GM18873 (cell line): Measurements from ENCODE around the gene TMEM150C.

Source experiments
- ATAC-seq: cut with Tn5 transposase; IDR thresholded peaks from one replicate; pipeline ENCODE4 v1.9.1; 2021; ENCODE audit warnings: mild to moderate bottlenecking, moderate library complexity, moderate number of reproducible peaks; ENCODE audit not compliant: unreplicated experiment, low FRiP score

TMEM150C gene

DNA sequence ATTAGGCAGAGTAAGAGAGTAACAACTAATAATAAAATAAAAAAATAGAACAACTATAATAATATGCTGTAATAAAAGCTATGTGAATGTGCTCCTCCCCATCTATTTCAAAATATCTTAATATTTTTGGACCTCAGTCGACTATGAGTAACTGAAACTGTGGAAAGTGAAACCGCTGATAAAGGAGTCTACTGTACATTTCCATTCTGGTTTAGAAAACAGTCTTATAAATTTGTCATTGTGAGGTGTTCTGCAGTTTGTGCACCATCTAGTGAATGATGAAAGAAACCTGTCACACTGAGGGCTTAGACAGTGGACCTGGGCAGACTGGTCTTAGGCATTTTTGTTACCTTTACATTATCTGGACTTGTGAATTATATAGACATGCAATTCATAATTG is 42.0 kb downstream of the TMEM150C start:
- no peak for ATAC-seq

DNA sequence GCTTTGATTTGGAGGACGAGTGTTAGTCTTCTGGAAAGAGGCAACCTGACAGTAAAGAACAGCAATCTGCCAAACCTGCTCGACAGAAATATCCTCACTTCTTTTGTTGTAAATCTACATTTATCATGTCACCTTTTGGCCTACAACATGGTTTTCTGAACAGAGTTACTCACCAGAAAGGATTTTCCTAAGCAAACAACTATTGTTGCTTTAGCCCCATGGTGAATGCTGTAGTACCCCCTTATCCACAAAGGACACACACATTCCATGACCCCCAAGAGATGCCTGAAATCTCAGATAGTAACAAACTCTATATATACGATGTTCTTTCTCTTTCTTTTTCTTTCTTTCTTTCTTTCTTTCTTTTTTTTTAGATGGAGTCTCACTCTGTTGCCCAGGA is 42.7 kb downstream of the TMEM150C start:
- no peak for ATAC-seq

DNA sequence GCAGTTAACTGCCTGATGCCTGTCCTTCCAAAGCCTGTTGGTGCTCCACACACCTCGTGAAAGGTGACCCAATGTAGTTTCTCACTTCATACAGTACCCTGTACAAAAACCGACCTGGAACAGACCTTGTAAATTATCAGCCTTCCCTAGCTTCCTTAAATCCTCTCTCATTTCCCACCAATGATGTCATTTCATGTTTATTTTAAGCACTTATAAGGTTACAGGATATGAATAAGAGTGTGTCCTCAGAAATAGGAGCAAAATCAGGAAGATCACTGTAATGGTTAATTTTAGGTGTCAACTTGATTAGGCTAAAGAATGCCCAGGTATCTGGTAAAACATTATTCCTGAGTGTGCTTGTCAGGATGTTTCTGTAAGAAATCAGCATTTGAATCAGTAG is 44.7 kb downstream of the TMEM150C start:
- ATAC-seq = no peak

DNA sequence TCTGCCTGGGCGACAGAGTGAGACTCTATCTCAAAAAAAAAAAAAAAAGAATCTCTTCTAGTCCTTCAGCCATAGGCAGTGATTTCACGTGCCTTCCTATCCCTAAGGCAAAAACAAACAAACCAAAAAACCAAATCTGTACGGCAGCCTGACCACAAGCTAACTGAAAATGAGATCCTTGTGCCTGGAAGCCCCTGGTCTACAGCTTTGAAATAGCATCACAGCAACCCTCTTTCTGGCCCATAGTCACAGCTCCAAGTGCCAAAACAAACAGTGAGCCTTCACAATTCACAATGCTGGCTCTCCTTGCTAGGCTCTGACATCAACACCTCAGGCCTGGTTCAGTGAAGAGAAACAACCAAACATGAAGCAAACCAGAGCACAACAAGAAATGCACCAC is 46.1 kb downstream of the TMEM150C start:
- no peak for ATAC-seq

DNA sequence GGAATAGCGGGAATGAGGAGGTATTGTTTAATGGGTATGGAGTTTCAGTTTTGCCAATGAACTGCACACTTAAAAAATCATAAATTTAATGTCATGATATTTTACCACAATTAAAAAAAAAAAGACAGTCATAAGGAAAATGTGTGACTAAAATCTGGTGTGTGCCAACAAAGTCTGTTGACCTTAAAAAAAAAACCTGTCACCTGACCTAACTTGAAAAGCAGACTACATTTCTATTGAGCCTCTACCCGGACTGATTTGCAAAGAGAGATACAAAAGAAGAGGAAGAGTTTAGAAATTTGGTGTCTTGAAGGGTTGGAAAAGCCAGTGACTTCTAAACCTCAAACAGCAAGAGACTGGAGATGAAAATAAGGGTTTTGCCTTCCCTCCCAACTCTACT is 48.4 kb downstream of the TMEM150C start:
- ATAC-seq = no peak

DNA sequence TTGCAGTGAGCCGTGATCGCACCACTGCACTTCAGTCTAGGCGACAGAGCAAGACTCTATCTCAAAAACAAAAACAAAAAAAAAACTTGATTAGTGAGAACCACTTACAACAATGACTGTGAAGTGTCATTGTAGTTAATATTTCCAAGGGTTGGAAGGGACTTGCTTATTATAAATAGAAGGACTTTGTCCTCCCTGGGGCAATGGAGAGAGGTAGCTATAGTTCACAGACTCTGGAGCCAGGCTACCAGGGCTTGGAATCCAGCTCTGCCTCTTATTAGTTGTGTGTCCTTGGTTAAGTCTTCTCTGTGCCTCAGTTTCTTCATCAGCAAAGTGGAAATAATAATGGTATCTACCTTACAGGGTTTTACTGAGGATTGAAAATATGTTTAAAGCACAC is 51.6 kb downstream of the TMEM150C start:
- ATAC-seq = no peak

DNA sequence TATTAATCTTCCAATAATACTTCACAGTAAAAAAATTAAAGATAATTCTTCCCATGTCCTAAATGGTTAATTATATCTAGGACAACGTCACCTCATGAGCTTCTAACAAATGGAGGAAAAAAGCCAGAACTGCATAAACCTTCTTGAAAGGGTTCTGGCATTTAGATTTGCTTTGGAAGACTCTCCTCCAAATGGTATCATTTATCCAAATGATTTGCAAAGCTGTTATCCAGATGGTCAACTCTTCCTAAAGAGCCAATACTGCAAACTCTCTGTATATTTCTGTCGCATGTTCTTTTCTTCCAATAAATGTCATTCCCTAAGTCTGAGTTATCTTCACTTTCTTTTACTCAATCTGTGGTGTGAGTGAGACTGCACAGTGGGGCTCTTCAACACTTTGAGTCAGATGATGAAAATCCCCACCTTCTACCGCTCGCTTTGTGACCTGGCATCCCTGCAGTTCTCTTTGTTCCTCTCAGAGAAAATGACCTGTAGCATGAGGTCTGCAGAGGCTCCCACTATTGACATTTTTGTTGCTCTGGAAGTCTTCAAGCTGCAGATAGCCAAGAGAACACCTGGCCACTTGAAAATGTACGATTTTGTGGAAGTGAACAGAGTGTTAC is 52.9 kb downstream of the TMEM150C start:
- no peak for ATAC-seq

DNA sequence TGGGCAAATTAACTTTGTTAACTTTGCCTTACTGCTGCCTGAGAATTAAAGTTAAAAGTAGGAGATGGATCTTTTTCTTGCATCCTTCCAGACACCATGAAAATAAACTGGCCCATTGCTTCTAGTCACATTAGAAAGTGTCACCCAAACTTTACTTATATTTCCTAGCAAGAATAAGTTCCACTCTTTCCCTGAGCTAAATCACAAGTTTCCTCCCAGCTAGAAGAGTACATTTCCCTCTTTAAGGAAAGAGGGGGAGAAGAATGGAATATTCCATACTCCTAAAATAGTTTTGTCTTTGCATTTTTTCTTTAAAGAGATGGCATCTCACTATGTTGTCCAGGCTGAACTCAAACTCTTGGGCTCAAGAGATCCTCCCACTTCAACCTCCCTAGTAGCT is 53.8 kb downstream of the TMEM150C start:
- no peak for ATAC-seq

DNA sequence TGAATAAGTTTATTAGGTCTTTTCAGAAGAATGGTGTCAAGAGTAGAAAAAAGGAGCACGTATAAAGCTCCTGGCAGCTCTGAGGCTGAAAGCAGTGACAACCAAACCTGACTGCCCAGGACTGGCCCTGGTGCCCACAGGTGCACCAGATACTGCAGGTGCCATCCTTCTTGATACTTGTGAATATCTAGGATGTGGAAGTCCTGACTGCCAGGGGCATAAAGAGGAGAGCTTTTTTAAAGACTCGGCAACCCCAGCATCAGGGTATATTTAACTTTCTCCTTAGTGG is 60.7 kb downstream of the TMEM150C start:
- ATAC-seq = no peak

DNA sequence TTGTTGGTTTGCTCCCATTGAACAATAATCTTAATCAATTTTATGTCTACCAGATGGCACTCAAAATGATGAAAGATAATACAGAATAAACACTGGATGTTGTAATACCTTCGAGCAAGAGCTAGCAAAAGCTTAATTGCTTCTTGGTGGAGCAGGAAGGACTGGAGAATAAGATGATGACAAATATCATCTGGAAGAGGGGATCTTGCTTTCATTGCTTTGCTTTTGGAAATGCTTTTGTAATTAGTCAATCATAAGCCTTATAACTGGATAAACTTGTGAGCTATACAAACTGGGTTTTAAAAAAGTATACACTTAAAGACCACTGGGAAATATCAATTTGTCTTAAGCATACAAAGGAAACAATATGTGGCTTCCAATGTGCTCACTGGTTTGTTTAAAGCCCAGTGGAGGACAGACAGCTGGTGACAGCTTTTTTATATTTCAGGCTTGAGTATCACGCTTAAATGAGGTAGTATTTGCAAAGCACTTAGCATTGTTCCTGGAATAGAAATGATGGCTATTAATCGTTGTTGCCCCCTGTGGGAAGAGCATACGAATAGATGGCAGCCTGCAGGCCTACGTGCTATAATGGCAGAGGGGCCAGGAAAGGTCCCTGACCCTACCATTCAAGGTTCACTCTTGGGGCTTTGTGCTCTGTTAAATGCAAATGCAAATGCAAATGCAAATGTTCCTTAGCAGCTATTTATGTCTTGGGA is 61.2 kb downstream of the TMEM150C start:
- ATAC-seq = no peak

DNA sequence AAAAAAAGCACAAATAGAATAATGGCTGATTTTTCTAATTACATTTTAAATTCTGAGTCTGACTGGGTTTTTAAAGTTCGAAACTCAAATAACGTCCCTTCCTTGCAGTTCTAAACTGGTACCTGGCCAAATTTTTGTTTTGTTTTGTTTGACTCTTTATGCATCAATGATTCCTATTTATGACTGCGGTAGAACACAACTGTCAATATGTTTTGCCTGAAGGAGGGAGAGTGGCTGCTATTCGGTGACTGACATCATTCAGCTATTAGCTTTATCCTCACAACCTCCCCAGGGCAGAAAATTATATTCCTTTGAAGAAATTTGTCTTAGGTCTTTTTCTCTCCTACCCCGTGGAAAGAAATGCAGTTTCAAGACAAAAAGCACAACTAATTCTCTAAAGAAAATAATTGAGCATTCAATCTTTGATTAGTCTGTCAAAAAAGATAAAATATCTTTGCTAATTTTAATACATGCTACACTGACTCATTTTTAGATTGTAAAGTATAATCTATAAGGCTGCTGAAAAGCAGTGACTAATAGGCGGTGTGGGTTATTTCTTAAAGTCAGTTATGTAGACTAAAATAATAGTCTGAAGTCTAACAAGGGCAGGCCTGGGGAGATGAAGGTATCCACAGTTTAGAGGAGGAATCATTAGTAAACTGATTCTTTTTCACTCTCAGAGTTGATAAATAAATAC is 61.9 kb downstream of the TMEM150C start:
- ATAC-seq = no peak

DNA sequence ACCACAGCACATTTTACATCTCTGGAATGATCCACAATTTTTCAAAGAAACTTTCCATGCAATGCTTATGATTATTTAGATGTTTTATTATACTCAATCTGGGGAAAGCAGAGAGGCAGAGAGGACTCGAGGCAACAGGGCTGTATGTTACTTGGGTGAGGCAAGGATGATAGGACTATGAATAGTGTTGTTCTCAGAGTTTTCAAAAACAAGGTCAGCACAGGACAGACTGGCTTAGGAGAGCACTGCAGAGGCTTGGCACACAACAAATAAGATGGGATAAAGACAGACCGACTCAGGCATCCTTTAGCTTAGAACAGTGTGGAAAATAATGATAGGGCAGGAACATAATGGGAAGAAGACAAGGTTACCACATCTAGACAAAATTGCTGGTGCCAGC is 65.4 kb downstream of the TMEM150C start:
- ATAC-seq = no peak

DNA sequence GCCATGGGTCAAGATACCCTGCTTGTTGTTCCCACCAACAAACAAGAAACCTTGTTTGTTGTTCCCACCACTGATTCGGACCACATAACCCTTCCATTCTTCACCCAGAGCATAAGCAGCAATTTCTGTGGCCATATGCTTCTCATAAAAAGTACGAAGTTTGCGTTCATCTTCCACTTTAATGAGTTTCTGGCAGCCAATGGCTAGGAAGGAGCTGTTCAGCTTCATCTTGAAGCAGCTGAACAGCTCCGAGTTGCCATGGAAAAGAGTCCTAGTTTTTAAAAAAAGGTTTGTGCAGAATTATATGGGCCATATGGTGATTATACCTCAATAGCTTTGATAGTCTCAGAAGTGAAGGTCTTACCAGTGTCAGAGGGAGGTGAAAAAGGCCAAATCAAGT is 66.1 kb downstream of the TMEM150C start:
- ATAC-seq = no peak

DNA sequence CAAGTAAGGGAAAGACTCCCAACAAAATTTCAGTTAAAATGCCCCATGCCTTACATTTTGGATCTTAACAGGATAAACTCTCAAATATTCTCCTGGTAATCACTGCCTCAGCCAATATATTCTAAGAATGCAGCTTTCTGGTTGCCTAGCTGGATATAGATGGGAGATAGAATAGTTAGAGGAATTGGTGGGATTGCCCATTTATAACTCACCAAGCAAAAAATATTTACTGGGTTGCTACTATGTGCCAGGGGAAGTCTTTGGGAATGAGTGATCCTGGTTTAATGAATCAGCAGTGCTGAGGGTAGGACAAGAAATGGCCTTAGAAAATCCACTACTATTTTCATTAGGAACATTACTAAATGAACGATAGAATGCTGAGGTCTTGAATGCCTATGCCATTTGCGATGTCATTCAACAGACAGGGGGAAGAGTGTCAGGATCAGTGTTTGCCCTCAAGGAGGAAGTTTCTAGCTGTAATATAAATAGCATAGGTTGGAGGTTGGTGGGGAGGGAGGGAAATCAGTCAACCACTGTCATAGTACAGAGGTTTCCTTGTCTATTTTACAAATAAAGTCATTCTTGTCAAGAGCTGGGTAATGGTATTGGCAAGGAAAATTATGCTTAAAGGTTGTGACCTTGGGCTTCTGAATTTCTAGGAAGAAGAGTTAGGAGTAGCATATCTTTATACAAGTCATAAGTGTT is 67.9 kb downstream of the TMEM150C start:
- no peak for ATAC-seq

DNA sequence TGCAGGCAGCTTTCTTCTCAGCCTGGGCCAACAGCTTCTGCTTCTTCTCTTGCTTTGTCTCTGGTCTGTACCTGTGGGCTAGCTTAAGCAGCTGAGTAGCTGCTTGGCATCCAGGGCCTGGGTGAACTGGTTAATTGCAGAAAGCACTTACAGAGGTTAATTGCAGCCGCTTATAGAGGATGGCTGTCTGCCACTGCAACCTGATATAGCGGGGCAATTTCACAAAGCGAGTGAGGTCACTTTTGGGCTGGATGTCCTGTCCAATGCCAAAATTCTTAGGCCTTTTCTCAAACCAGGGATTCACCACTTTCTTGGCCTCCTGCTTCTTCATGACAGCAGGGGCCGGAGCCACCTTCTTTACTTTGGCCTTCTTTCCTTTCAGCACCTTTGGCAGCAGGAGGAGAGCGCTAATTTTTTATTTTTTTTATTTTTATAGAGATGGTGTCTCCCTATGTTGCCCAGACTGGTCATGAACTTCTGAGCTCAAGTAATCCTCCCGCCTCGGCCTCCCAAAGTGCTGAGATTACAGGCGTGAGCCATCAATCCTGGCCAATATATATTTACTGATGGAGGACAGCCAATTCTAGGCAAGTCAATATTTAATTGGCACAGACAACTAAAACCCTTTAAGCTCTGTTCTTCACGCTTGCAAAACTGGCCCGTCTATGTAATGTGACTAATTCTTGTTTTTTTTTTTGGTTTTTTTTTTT is 70.4 kb downstream of the TMEM150C start:
- ATAC-seq = no peak

DNA sequence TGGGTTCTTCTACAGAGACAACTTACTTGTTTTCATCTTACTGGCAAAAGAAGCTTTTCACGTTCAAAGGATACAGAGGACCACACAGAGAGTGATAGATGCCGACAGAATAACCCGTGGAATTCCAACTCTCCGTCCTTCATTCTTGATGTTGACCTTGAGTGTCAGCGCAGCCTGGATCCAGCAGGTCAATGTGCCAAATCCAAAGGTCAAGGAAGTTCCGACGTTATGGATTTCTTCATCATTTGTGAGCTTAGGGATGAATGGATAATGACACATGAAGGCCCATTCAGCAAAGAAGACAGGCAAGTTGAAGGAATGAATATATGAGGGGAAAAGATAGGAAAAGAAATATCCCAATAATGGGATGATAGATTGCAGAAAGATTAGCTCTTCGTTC is 71.8 kb downstream of the TMEM150C start:
- no peak for ATAC-seq

DNA sequence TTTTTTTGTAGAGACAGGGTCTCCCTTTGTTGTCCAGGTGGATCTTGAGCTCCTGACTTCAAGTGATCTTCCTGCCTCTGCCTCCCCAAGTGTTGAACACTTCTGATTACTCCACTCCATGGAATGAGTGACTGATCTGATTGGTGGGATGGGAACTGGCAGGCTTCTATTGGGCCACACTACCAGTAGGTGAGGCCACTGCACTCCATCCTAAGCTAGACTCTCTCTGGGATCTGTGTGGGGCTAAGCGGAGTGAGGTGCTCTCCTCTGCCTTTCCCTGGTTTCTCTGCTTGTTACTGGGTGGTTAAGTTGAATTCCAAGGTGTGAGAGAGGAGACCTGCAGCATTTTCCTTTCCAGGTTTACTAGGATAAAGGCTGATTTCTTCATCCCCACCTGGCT is 72.7 kb downstream of the TMEM150C start:
- no peak for ATAC-seq

DNA sequence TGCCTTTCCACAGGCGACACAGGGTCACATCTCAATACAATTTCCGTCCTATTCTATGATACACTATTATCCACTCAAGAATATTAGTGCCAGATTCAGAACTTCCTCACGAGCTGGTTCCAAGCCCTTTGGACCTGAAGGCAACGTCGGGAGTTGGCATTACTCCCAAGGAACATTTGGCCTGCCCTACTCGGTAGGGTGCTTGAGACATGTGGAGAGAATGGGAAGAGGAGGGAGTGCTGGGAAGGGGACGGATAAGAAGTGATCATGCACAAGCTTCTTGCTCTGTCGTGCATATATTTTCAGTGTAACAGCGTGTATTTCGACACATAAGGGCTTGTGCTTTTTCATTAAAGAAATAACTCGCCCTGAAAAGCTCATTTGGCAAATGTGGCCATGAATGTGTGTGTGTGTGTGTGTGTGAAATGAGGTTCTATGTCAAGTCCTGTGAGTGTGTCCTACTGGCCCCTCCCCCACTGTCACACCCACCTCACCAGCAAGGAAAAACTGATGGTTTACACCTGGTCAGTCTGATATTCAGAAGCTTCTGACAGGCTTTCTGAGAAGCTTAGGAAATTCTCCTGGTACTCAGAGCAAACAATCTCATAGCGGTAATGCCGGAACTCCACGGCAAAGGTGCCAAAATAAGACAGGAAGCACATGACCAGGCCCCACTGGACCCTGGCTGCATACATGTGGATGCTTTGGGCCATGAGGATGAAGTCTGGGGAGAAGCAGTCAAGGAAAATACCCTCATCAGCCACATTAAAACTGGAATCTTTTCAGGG is 76.6 kb downstream of the TMEM150C start:
- ATAC-seq = no peak

DNA sequence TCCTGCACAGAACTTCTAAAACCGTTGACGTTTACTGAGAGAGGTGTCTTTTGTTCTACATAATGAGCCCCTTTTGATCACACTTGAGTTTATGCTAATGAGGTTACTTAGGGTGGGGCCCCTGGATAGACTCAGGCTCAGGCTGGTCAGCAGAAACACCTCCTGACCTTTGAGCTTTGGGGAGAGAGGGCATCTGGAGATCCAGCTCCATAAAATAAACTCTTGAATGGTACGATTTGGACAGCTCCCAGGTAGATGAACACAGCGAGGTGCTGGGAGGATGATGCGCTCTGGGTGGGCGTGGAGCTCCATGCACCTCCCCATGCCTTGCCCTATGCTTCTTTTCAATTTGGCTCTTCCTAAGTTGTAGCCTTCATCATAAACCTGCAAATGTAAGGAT is 79.4 kb downstream of the TMEM150C start:
- ATAC-seq = no peak

DNA sequence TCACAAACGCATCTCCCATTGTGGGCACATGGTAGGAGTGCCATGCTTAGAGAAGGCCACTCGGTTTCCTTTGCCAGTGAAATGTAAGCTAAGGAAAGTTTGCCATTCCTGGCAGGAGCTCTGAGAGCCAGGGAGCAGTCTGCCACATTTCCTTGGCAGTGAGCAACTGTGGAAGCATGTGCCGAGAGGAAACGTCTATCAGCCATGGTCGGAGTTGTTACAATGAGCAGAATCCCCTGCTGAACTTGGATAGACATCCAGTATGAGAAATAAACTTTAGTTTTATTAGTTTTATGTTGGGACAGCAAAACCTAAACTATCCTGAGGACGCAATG is 80.3 kb downstream of the TMEM150C start:
- ATAC-seq = no peak
